HG03196 (cell line): Measurements from ENCODE around the gene XXYLT1.
A peak's percentile ranks its signal among the peaks of the same experiment; 100 is the strongest.
"Not testable (repeated sequence)": the region's sequence is repeated elsewhere in the genome, so short reads cannot be mapped to it uniquely, and the experiment has no call there.

Experiments
- ATAC-seq: cut with Tn5 transposase; IDR thresholded peaks from one replicate; pipeline ENCODE4 v1.9.1; 2021; ENCODE audit not compliant: unreplicated experiment

The XXYLT1 gene, protein sequence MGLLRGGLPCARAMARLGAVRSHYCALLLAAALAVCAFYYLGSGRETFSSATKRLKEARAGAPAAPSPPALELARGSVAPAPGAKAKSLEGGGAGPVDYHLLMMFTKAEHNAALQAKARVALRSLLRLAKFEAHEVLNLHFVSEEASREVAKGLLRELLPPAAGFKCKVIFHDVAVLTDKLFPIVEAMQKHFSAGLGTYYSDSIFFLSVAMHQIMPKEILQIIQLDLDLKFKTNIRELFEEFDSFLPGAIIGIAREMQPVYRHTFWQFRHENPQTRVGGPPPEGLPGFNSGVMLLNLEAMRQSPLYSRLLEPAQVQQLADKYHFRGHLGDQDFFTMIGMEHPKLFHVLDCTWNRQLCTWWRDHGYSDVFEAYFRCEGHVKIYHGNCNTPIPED

DNA sequence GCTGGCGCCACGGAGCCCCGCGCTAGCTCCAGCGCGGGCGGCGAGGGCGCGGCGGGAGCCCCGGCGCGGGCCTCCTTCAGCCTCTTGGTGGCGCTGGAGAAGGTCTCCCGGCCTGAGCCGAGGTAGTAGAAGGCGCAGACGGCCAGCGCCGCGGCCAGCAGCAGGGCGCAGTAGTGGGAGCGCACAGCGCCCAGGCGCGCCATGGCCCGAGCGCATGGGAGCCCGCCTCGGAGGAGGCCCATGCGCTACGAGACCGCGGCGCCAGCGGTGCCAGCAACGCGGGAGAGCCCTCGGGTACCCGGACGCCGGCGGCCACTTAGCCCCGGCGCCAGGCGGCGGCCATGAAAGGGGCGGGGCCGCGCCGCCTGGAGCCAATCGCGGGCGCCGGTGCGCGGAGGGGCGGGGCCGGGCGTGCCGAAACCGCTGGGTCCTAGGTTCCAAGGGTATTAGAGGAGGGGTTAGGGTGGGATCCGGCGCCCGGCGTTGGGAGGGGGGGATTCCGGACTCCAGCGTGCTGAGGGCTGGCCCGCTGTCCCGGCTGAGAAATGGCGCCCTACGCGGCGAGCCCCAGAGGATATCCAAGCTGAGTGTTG lies at the start of gene XXYLT1:
TSS of gene XXYLT1 (minus strand) at position 343 of the 593 bp plus-strand sequence. CDS start at position 242, 101 bp downstream.
- peak; percentile 81 for ATAC-seq

DNA sequence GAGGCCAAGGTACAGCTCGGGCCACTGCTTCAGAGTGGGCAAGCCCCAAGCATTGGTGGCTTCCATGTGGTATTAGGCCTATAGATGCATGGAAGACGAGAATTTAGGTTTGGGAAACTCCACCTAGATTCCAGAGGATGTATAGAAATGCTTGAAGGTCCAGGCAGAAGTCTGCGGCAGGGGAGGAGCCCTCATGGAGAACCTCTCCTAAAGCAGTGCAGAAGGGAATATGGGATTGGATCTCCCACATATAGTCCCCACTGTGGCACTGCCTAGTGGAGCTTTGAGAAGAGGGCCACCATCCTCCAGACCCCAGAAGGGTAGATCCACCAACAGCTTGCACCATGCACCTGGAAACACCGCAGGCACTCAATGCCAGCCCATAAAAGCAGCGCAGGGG lies 48.1 kb upstream of the XXYLT1 start:
- ATAC-seq: no peak

DNA sequence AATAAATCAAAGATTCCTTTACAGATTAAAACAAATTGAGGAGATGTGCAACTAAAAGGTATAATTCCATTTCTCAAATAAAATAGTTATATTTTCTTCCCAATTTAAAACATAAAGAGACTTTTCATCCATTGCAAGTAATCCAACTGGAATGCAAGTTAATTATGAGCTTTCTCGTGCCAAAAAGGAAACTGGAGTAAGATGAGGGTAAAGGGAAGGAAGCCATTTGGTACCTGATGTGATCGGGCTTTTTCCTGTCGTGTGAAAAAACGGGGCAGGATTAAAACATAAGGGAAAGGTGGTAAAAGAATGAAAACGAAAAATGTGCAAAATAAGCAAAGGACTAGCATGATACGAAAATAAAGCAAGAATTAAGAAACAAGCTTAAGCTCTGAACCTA lies 41.8 kb upstream of the XXYLT1 start:
- ATAC-seq: no peak

DNA sequence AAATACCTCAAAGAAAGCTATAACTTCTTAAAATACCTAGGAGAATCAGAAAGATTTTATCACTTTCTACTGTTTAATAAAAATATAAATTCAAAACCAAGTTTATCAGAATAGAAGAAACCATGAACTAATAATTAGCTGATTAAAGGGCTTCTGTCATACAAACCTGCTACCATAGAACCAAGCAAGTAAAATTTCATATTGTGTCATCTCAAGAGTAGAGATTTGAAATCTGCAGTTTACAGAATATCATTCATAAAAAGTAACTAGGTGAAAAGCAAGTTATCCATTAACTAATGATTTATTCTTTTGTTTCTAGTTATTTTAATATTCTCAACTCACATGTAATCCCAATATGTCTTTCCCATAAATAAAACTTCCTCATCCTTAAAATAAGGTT lies 36.8 kb upstream of the XXYLT1 start:
- no peak for ATAC-seq

DNA sequence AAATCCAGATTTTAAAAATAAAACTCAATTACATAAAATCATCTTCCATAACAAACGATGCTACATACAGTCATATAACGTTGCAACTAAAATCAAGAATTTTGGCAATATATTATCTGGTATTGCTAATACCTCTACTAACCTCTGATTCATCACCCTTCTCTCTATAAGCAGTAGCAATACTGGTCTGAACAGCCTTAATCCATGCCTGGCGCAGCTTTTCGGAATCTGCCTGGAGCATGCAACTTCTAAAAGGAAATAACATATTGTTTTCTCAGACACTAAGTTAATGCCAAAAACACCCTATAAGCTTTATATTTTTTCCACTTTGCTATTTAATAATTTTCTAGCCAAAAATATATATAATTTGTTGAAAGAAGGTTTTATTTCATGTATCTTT lies 35.4 kb upstream of the XXYLT1 start:
- ATAC-seq: no peak

DNA sequence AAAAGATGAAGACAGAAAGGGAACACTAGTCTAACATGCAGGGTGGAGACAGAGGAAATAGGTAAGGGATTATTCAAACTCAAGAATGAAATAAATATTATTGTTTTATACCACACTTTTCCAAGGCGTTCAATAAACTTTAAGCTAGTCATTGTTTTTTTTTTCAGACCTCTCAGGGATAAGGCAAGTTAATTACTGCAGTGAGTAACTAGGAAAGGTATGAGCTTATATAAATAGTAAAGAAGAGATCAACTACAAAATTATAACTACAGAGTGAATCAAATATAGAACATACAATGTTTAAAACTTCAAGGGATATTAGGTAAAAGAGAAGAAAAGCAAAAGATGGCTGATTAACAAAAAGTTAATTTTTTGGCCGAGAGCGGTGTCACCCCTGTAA lies 31.5 kb upstream of the XXYLT1 start:
- no peak for ATAC-seq

DNA sequence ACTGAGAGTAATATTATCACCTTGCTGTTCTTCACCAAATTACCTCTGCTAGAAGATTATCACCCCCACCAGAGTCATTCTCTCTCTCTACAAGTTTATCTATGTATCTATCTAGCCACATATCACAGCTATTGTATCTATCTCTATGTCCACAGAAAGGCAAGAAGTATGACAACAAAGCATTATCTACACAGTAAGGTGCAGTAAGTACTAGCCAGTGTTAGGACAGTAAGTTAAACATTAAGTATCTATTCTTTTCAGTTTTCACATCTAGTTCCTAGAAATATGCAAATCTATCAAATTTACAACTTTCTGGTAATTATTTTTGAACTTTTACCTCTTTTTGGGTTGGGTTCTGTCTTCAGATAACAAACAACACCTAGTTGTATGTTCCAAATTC lies 26.5 kb upstream of the XXYLT1 start:
- peak; percentile 74 for ATAC-seq

DNA sequence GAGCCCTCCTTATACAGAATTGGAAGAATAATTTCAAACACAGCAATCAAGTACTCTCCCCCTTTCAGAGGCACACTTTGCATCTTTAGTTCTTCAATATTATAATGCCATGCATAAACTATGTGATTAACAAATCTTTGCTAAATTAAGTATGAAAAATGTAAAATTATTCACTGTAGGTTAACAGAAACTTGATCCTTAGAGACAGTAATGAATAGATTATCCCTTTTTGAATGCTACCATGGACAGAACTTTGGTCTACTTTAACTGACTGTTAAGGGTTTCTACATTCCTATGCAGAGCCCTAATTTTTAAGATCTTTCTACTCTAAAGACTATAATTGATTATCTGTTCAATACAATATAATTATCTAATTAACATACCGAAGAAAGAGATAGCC lies 25.7 kb upstream of the XXYLT1 start:
- no peak for ATAC-seq

DNA sequence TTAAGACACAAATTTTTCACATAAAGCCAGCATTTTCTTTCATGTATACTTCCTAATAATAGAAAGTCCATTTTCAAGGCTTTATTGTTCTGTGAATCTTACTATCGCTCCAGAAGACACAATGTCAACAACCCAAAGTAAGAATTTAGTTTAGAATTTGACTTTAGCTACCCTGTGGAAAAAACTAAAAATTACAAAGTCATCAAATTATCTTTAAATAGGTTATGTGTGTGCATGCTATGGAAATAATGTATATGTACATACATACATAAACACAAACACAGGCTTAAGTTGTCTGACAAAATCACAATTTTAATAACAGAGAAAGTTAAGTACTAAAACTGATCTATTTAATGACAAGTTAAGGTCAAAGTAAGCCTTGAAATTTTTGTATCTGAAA lies 20.2 kb upstream of the XXYLT1 start:
- ATAC-seq: no peak

DNA sequence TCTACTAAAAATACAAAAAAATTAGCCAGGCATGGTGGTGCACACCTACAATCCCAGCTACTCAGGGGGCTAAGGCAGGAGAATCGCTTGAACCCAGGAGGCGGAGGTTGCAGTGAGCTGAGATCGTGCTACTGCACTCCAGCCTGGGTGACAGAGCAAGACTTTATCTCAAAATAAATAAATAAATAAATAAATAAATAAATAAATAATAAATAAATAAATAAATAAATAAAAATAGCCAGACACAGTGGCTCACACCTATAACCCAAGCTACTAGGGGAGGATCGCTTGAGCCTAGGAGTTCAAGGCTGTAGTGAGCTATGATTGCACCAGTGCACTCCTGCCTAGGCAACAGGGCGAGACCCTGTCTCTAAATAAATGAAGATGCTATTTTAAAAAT lies 19.7 kb upstream of the XXYLT1 start:
- not testable (repeated sequence) for ATAC-seq

DNA sequence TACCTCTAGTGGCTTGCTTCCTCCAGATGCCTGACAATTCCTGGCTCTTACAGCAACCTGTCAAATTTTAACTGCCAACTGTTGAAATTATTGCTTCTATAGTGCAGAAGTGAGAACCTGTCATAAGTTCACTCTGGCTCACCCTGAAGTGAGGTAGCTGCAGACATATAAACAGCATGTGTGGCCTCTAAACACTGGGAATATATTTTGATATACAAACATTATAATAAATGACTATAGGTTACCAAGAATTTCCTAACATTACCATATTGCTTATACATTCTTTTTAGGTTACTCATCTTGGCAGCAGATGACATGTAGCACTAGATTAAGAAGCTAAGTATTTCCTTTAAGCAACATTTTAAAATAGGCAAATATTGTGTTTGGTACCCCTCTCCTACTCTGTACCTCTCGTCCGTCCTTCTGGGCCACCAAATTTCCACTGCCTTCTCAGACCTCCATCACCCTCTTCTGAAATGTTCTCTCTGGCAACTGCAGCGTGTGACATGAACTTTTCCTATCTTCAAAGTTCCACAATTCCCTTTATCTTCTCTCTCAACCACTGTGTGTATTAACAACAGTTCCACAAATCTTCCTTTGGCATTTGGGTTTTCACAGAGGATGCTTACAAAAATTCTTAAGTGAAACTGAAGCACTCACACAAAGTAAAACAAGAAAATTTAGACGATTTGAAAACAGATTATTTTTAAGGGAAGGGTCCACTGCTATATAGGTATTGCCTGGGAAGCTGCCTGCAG lies 15.3 kb upstream of the XXYLT1 start:
- no peak for ATAC-seq

DNA sequence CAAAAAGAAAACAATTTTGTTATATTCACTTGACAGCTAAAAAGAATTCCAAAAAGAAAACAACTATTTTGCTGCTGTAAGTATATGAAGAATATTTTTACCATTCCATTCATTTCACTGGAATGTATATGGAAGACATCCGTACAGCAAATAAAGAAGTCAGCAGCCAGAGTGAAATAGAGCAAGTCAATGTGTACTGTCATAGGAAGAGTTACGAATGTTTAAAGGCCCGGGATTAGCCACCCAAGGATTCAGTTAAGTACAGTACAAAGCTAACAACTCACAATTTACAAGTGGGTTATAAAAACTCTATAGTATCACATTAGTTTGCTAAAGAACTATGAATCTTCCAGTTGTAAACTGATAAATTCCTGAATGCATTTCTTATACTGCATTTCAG lies 14.4 kb upstream of the XXYLT1 start:
- ATAC-seq: no peak

DNA sequence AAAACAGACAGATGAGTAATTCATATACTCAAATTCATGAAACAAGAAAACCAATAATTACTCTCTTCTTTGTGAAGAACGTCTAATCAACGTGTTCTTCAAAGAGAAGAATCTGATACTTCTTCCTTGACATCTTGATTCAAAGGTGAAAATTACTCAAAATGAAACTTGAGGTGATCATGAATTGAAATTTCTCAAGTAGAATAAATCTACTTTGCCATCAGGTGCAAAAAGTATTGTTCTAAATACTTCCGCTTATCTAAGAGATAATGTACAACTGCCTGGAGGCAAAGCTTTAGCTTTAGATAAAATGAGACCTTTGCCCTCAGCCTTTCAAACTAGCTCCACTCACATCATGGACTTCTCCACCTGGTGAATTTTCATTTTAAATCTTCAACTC lies 13.9 kb upstream of the XXYLT1 start:
- no peak for ATAC-seq

DNA sequence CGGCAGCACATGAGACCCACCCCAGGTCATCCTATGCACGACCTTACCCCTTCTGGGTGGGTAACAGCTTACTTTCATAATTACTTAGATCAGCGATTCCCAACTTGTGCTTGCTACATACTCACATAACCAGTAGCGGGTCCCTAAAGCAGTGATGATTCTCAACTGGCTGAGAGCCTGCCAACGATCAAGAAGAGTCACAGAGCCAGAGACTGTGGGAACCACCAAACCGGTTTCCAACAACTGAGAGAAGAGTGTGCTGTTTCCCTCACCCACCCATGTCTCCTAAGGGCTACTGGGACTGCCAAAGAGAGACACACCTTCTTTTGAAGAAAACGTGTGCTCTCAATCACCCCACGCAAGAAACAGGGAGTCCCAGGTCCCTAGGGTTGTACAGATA lies 12.0 kb upstream of the XXYLT1 start:
- no peak for ATAC-seq

DNA sequence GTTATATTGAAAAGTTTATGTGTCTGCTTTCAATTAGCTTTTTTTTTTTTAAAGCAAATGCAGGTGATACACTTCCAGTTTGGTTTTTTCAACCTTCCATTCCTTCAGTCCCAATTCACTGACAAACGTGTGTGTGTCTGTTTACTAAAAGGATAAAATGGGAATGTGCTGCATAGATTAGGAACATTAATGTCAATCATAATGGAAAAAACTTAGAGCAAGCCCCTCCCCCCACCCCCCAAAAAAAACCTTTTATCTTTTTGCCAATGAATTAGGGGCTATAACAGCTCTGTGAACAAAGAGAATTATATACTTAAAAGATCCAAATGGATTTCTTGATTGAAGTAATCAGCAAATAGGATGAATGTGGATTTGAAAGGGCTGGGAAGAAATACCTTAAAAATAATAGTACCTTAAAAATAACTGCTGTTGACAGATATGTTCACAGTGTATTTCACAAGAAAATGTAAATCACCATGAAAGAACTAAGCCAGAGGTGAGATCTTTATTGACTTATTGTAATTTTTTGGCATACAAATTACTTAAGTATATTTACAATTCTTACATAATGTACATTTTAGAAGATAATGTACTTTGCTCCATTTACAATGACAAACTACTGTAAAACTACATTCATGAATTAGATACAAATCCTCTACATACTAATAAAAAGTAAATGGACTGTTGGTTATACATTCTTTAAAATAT lies 3.5 kb upstream of the XXYLT1 start:
- no peak for ATAC-seq

DNA sequence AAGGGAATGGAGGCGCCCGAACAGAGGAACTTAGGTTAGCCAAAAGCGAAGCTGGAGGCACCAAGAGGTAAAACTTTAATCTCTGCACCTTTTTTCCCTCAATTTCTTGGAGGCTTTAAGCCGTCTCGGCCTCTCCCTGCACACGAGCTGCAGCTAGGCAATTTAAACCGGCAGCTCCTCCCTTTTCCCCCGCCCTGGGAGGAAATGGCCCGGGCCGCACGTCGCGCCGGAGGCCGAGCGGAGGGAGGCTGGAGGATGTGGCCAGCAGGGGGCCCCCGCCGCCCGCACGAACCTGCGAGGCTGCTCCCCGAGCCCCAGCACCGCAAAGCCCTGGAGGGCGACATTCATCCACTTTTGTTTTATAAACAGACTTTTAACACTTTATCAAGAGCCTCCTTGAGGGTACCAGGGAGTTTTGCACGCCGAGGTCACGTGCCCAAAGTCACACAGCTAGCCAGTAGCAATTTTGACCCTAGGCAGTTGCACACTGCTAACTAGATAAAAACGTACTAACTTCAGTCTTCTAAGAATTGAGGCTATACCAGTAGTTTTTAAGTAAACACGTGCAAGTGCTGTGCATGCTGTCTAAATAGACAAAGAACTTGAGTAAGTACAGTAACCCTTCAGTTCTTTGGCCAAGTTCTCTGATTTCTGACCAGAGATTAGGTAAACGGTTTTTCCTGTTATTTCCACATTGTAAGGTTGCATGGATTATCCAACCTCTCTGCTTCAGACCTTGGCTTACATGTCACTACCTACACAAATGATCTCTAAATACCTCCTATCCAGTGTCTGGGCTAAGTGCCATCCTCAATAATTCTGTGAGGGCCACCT lies 668 bp upstream of the XXYLT1 start:
- ATAC-seq: peak; percentile 73

DNA sequence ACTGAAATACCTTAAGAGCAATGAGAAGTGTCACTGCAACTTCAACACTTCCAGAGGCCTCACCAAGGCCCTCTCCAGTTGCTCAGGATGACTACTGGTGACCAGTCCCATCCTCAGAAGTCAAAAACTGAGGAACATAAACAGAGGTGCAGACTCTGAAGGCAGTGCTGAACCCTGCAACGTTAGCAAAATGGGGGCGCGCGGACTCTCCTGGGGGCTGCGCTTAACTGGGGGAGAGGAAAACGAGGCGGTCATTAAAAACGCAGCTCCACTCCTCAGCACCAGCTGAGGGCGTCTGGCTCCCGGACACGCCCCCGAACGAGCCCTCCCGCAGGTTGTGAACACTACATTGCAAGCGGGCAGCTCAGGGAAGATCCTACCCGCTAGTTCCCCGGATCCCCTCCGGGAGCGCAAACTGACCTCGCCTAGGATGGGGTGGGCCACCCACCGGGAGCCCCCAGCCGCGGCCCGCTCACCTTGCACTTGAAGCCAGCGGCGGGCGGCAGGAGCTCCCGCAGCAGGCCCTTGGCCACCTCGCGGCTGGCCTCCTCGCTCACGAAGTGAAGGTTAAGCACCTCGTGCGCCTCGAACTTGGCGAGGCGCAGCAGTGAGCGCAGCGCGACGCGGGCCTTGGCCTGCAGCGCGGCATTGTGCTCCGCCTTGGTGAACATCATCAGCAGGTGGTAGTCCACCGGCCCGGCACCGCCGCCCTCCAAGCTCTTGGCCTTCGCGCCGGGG lies 711 bp downstream of the XXYLT1 start:
- peak; percentile 9 for ATAC-seq

DNA sequence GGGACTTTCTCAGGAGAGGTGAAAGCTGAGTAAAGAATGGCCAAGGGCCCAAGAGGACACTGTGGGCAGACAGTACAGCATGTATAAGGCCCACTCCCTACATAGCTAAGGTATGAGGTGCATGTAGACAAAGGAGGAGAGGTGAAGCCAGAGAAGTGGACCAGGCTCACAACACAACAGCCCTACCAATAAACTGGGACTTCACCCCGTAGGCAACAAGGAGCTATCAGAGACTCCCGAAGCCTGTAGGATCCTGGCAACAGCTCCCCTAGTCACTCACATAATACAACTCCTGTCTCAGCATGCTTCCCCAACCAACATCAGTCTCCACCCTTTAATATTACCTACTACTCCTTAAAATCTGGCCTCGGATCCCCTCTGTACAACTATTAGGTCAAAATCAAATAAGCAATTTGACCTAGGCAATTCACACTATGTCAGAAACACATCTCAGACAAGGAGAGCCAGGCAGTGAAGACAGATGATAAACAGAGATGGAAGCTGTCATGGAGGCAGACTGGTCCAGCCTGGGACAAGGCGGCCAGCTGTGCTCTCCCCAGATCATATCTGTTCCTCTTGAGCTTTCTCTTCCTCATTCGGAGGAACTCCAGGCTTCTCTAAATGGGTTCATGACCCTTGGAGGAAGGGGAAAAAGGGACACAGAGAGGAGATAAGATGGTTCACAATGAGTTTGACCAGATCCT lies 1.4 kb downstream of the XXYLT1 start:
- no peak for ATAC-seq

DNA sequence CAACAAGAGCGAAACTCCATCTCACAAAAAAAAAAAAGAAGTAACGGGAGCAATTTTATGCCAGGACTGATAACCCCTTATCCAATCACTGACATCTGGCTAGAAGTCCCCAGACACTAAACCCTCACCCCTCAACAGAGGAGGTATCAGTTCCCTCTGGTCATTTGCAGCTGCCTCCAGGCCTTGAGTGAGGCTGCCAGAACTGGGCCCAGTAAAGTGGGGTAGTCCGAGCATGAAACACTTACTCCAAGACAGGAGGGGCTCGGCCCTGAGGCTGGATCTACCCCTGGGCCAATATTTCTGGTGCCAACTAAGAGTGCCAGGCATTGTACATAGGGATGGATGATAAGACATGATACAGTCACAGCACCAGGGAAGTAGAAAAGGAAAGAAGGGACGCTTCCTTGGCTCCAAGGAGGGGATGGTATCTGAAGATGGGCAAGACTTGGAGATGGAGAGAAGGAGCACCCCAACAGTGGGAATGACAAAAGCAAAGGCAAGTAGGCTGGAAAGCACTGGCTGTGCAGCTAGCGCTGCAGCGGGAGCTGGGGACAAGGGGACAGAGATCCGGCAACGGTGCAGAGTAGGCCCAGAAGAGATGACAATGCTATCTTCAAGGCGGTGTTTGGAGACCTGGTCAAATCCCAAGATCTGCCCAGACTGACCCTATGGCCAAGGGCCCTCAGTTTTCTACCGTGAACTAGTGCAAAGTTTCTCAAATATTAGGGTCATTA lies 2.2 kb downstream of the XXYLT1 start:
- no peak for ATAC-seq
